NCI-H2171 treated with DMSO at 0.1 percent for 48 hours (cell line): ENCODE data around the gene TSHB.
"Not testable (repeated sequence)": the region's sequence is repeated elsewhere in the genome, so short reads cannot be mapped to it uniquely, and the experiment has no call there.

Source experiments
- DNase-seq: peaks from one replicate; lab custom pipeline; 2025; lab: John Stamatoyannopoulos, UW

TSHB gene

GRCh38 chr1:115029526-115029925 lies at the start of gene TSHB:
Gene TSHB (plus strand): TSS chr1:115029826. CDS start chr1:115033363, 3,537 bp downstream.
- no peak for DNase-seq

GRCh38 chr1:114982251-114982650 lies 47.4 kb upstream of the TSHB start:
- no peak for DNase-seq

GRCh38 chr1:114986286-114986685 lies 43.3 kb upstream of the TSHB start:
- no peak for DNase-seq

- DNase-seq = no peak
These were observed 41.5 kb upstream of the TSHB start for GRCh38 chr1:114988095-114988494.

GRCh38 chr1:114997510-114998289 lies 31.9 kb upstream of the TSHB start:
- no peak for DNase-seq

- no peak for DNase-seq
These were observed 23.4 kb upstream of the TSHB start for GRCh38 chr1:115006191-115006590.

GRCh38 chr1:115012006-115012405 lies 17.6 kb upstream of the TSHB start:
- DNase-seq = no peak

- no peak for DNase-seq
These were observed 17.2 kb upstream of the TSHB start for GRCh38 chr1:115012434-115012833.

GRCh38 chr1:115013792-115014191 lies 15.8 kb upstream of the TSHB start:
- no peak for DNase-seq

- DNase-seq = not testable (repeated sequence)
These were observed 10.1 kb upstream of the TSHB start for GRCh38 chr1:115019549-115019948.

- no peak for DNase-seq
These were observed 8.5 kb upstream of the TSHB start for GRCh38 chr1:115021145-115021544.

- DNase-seq = no peak
These were observed 6.0 kb upstream of the TSHB start for GRCh38 chr1:115023593-115023992.

- no peak for DNase-seq
These were observed 2.0 kb downstream of the TSHB start for GRCh38 chr1:115031595-115031994.

- DNase-seq = no peak
These were observed 6.0 kb downstream of the TSHB start for GRCh38 chr1:115035652-115036051.

- no peak for DNase-seq
These were observed 7.3 kb downstream of the TSHB start for GRCh38 chr1:115036814-115037507.

GRCh38 chr1:115040501-115040900 lies 10.9 kb downstream of the TSHB start:
- DNase-seq = no peak

GRCh38 chr1:115041654-115042053 lies 12.0 kb downstream of the TSHB start:
- peak; percentile 14 for DNase-seq

- DNase-seq = no peak
These were observed 17.1 kb downstream of the TSHB start for GRCh38 chr1:115046751-115047150.

- DNase-seq = no peak
These were observed 22.2 kb downstream of the TSHB start for GRCh38 chr1:115051850-115052249.

- DNase-seq = peak; percentile 74
These were observed 22.9 kb downstream of the TSHB start for GRCh38 chr1:115052454-115053083.

GRCh38 chr1:115056395-115056798 lies 26.8 kb downstream of the TSHB start:
- DNase-seq = no peak

GRCh38 chr1:115057661-115058254 lies 28.1 kb downstream of the TSHB start:
- no peak for DNase-seq

GRCh38 chr1:115059316-115059715 lies 29.7 kb downstream of the TSHB start:
- no peak for DNase-seq
